BJ (cell line): Measurements from ENCODE around the gene NFYC. TPM values are rescaled to one million over a fixed set of nuclear protein-coding genes. Genes with fewer than 3 reads are reported as not detected.

Experiments used
- CTCF ChIA-PET: fragments of 350-600 bp; formaldehyde crosslinking; extraction: SDS; loops from one replicate; lab custom pipeline; 2021; ENCODE audit warnings: antibody characterized with exemption, inconsistent platforms; lab: Yijun Ruan, JAX
- POLR2A ChIA-PET: fragments of 300-600 bp; sonication (Branson Sonifier 250); formaldehyde crosslinking; extraction: SDS; loops from one replicate; lab custom pipeline; 2021; ENCODE audit warnings: antibody characterized with exemption; lab: Charles Lee
- DNase-seq: peaks from one replicate; pipeline ENCODE4 v3.0.0-alpha.2; 2011; ENCODE audit warnings: low read depth
- H3K27me3 ChIP-seq: 2 replicates; pipeline ENCODE4 v1.6.0; 2011; ENCODE audit warnings: low read length; ENCODE audit not compliant: control insufficient read depth, insufficient read depth
- H3K36me3 ChIP-seq: 2 replicates; pipeline ENCODE4 v1.5.1; 2011; ENCODE audit warnings: low read length; ENCODE audit not compliant: control insufficient read depth, insufficient read depth
- H3K4me3 ChIP-seq: 2 replicates; pipeline ENCODE4 v1.5.1; 2011; ENCODE audit warnings: low read depth, mild to moderate bottlenecking, control low read depth, low read length
- polyA plus RNA-seq: library from polyadenylated mRNA; depleted of rRNA; stranded (reverse); fragments of >200 nt; gene quantifications from 2 replicates; pipeline ENCODE4 v1.2.3, GENCODE V29; 2011
- TF ChIP-seq, protein P1 (sequence below): IDR thresholded peaks from 2 replicates; pipeline ENCODE4 v1.5.1; 2011; ENCODE audit warnings: low read depth, mild to moderate bottlenecking, control low read depth, inconsistent platforms, low read length, moderate library complexity; ENCODE audit not compliant: insufficient read depth

Gene NFYC
- polyA plus RNA-seq, 1 experiment: 63.2 TPM

DNA sequence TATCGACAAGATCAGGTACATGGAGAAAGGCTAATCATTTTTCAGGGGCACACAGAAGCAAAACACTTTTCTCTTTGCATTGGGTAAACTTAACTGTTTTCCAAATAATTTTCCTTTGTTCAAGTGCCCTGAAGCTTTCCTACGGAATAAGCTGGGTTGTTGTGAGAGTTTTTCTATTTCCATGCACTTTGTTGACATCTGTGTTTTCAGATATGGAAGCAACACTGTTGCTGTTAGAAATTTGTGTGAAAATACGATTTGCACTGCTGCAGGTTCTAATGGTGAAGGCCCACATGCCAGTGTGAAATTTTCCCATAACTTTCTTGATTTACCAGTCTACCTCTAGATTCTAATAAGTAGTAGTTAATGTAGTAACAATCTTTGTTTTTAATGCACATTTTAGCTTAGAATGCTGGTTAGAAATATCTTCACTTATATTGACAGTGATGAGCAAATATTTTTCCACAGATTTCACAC lies 18.3 kb downstream of the NFYC start:
- Histone ChIP-seq H3K4me3 (peak overlapping the region; percentile 57), H3K27me3 (no peaks in the 10 kb centered on the region), H3K36me3 (no peaks in the 10 kb centered on the region)
- ChIA-PET CTCF (interaction anchor here (1.0 to 1.7 kb wide), 2 partner anchors 60 to 65 kb away, joined by 3 read pairs; no protein-coding TSS in a partner anchor), POLR2A (no interaction called here)
- no peak for DNase-seq
- TF ChIP-seq, protein P1, sequence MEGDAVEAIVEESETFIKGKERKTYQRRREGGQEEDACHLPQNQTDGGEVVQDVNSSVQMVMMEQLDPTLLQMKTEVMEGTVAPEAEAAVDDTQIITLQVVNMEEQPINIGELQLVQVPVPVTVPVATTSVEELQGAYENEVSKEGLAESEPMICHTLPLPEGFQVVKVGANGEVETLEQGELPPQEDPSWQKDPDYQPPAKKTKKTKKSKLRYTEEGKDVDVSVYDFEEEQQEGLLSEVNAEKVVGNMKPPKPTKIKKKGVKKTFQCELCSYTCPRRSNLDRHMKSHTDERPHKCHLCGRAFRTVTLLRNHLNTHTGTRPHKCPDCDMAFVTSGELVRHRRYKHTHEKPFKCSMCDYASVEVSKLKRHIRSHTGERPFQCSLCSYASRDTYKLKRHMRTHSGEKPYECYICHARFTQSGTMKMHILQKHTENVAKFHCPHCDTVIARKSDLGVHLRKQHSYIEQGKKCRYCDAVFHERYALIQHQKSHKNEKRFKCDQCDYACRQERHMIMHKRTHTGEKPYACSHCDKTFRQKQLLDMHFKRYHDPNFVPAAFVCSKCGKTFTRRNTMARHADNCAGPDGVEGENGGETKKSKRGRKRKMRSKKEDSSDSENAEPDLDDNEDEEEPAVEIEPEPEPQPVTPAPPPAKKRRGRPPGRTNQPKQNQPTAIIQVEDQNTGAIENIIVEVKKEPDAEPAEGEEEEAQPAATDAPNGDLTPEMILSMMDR: no peak

DNA sequence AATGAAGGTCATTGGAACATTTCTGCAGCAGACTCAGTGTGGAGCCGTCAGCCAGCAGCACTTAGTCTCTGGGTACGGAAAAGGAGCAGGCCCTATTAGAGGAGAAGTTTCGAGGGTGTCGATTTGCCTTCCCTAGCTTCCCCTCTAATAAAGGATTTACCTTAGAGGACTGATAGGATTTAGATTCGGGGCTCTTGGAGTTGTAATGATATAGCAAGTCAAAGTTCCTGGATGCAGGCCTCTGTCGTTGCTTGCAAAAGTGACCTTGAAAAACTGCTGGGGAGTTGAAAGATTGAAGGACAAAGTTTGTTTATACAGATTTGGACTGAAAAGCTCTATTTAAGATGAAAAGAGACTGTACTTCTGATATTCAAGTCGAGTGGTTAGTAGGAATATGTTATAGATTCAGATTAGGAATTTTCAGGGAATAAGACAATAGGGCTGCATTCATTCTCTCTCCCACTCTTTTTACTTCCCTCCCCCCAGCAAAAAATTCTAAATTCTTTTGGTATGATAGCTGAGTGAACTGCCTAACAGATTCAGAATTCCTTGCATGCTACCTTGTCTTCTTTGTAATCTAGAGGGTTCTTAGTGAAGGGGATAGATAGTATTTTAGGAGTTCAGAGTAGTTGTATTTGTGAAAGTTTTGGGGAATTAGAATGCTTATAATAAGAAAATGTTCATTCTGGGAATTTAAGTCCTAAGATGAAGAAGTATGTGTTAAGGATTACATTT lies 19.2 kb downstream of the NFYC start:
- Histone ChIP-seq H3K4me3 (peak overlapping the region; percentile 17; the same call in 1 of the 2 replicates), H3K36me3 (no peaks in the 10 kb centered on the region), H3K27me3 (no peaks in the 10 kb centered on the region)
- ChIA-PET POLR2A (no interaction called here), CTCF (interaction anchor here (1.0 to 1.7 kb wide), 3 partner anchors 12 to 64 kb away, joined by 3 to 5 read pairs (median 3); no protein-coding TSS in a partner anchor)
- DNase-seq: no peak
- TF ChIP-seq, protein P1: no peak

DNA sequence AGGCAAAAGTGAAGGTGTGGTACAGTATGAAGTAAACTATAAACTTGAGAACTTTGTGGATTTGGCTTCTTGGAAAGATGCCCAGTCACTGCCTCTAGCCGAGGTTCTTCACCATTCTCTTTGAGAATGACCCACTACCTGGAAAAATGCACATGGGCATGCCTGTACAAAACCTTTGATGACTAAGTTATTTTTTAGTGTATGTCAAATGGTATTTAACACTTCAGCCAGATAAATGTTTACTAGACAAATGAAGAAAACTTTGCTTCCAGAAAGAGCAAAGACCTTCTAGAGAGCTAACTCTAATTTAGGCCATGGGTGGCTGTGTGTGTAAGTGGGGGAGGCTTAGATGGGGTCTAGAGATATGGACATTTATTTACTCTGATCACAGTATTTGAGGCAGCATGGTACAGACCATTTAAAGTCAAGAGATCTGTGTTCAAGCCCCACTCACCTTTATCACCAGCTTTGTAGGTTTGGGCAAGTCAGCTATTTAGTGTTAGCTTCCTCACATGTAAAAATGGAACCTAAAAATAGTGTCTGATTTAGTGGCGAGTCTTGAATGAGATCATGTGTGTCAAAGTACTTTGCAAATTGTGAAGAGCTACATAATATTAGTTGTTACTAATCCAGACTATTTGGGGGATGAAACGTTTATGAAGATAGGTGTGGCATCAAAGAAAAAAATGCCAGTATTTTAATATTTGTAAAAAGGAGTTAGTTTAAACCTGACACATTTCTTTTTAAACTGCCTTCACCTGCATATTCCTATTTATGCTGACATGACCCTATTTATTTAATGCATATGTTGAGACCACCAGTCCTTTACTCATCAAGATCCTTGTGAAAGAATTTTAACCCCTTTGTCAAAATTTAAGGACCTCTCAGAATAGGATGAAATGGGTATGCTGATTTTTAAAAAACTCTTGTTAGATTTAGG lies 20.2 kb downstream of the NFYC start:
- ChIA-PET POLR2A (no interaction called here), CTCF (interaction anchor here (1.3 kb wide), 1 partner anchor 11 kb away, joined by 5 read pairs; no protein-coding TSS in a partner anchor)
- TF ChIP-seq, protein P1: no peak
- Histone ChIP-seq H3K36me3 (no peaks in the 10 kb centered on the region), H3K27me3 (no peaks in the 10 kb centered on the region), H3K4me3 (no peak overlapping the region)
- DNase-seq: no peak

DNA sequence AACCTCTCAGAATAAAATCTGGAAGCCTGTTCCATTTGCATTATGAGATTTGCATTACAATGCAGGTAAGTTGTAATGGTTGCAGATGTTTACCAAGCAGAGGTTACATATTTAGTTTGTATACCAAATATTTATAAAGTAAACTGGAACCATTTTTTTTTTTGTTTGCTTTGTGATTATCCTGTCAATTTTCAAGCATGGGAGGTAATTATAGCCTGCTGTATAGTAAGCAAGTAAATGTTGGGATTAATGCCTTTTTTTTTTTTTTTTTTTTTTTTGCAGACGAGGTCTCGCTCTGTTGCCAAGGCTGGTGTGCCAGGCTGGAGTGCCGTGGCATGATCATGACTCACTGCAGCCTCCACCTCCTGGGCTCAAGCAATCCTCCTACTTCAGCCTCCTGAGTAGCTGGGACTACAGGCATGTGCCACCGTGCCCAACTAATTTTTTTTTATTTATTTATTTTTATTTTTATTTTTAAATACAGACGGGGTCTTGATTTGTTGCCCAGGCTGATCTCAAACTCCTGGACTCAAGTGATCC lies 21.0 kb downstream of the NFYC start:
- DNase-seq: no peak
- TF ChIP-seq, protein P1: no peak
- POLR2A ChIA-PET: no interaction called here
- Histone ChIP-seq H3K36me3 (no peaks in the 10 kb centered on the region), H3K4me3 (no peak overlapping the region), H3K27me3 (no peaks in the 10 kb centered on the region)
- CTCF ChIA-PET: interaction anchor here (1.3 kb wide), 1 partner anchor 10 kb away, joined by 5 read pairs; no protein-coding TSS in a partner anchor
